Activated T-cell treated with anti-CD3 and anti-CD28 coated beads for 1 hour (primary cell): Measurements from ENCODE around the gene KRT76.

Experiments
- DNase-seq: peaks from one replicate; pipeline ENCODE4 v3.0.0-alpha.2; 2020; ENCODE audit warnings: low read depth

Gene KRT76

DNA sequence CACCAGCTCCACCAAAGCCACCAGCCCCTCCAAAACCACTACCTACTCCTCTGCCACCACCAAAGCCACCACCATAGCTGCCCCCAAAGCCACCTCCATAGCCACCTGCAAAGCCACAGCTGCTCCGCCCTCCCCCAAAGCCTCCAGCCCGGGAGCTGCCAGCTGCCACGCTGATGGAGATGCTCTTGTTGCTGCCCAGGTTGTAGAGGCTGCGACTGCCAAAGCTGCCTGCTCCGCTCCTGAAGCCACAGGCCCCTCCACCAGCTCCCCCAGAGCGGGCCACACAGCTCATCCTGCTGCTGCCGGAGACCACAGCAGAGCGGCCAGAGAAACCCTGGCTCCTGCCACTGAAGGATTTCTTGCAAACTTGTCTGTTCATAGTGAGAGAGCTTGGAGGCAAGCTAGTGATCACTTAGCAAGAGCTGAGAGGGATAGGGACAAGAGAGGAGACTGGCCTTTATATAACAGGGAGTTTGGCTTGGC, at the start of gene KRT76:
Gene KRT76, minus strand, starts transcription at position 433 of the 483 bp plus-strand sequence. Its CDS starts 54 bp downstream, at position 379.
- DNase-seq, result no peak

DNA sequence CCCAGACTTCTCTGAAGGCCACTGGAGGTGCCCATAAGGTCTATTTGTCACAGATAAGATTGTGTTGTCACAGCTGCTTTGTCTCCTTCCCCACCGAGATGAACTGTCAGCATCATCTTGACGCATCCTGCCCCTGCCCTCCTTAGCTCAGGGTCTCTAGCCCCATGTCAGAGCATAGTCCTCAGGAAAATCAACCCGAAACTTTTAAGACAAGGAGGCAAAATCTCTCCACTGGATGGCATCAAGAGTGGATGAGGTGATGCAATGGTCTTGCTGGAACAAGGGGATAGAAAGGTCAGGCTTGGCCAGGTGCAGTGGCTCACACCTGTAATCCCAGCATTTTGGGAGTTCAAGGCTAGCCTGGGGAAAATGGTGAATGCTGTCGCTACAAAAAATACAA, 48.8 kb upstream of the KRT76 start:
- no peak for DNase-seq

DNA sequence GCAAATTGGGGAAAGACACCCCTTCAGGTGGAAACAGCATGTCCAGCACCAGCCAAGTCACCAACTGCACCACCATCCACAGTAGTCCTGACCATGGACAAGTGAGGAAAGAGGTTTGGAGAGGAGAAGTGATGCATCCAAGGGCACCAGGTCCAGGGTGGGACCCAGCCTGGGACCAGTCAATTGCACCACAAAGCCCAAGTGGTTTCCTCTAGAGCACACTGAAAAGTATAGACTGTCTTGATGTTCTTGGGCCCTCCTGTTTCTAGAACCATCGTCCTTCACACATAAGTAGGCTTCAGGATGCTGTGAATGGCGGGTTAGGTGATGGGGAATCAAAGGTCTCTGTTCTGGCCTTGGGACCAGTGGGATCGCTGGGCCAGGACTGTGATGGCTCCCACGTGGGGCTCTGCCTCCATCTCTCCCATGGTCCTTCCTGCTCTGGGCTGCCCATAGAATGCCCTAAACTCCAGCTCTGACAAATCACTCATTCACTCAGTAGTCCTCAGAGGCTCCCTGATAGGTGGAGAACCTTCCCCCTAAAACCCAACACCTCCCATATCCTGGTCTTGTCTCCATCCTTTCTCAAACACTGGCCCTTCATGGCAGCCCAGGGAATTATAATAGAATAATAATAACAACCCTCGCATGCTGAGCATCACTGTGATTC, 47.7 kb upstream of the KRT76 start:
- DNase-seq, result no peak

DNA sequence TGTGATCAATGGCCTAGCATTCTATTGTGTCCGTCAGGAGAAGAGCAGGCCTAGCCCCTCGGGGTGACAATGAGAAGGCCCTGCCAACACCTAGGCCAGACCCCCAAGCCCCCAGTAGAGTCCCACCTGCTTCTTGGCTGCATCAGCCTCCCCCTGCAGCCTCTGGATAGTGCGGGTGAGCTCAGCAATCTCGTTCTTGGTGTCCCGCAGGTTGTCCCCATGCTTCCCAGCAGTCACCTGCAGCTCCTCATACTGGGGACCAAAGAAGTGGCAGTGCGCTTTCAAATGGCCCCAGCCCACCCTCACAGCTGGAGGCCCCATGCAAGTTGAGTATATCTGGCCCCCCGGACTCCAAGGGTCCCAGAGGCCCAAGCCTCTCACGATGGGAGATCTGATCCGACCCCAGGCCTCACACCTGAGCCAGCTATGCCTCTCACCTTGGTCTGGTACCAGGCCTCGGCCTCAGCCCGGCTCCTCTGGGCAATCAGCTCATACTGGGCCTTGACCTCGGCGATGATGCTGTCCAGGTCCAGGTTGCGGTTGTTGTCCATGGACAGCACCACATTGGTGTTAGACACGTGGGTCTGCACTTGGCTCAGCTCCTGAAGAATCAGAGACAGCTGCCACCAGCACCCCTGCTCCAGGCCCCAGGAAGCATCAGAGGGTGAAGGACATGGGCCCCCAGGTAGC, 46.8 kb upstream of the KRT76 start:
- DNase-seq, result no peak

DNA sequence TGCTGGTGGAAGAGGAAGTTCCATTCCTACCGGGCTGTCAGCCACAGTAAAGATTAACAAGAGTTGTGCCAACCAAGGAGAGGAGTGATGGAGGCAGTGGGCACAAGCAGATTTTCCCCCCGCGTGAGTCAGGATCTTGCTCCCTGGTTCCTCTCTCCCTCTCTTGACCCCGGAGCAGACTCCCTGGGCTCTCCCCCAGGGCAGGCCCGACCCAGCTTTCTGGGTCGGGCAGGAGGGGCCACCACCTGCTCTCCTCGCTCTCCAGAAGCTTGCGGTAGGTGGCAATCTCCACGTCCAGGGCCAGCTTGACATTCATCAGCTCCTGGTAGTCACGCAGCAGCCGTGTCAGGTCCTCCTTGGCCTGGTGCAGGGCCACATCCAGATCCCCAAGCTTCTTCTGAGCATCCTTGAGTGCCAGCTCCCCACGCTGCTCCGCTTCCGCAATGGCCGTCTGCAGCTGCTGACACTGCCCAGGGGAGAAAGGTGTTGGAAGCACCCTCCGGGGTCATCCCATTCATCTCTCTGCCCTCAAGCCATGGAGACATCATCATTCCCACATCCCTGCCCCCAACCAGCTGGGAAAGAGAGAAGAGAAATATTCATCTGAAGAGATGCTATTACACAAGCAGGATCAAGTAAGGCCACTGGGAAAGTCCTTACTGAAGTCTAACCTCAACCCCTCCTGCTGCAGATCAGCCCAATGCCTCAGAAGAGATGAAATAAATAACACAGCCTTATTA, 45.8 kb upstream of the KRT76 start:
- no peak for DNase-seq

DNA sequence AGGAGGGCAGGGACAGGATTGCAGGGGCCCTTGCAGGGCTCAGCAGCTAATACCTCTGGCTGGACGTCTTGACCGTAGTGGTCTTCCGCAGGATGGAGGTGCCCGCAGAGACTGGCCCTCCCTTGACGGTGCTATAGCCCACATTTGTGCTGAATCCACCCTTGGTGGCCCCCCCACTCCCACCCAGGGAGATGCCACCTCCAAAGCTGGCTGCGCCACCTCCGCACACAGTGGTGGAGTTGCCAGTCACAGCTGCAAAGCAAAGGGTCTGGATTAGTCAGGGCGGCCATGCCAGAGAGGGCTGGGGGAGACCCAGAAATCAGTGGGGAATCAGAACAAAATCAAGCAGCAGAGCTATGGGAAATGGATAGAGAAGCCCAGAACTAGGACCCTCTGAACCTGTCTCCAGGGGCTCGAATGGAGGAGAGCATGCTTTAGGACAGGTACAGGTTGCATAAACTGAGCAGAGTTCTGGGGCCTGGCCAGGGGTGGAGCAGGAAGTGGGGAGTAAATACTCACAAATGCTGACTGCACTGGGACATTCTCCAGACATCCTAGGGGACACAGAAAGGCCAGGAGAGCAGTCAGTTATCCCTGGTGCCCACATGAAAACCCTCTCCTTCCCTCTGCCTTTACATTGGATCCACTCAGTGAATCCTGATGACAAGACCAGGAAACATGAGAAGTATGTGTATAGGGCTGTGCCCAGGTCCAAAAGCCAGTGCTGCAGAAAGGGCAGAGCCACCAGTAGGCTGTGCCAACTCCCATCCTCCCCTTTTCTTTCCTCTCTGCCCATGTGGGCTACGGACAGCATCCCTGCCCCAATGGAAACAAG, 44.9 kb upstream of the KRT76 start:
- no peak for DNase-seq

DNA sequence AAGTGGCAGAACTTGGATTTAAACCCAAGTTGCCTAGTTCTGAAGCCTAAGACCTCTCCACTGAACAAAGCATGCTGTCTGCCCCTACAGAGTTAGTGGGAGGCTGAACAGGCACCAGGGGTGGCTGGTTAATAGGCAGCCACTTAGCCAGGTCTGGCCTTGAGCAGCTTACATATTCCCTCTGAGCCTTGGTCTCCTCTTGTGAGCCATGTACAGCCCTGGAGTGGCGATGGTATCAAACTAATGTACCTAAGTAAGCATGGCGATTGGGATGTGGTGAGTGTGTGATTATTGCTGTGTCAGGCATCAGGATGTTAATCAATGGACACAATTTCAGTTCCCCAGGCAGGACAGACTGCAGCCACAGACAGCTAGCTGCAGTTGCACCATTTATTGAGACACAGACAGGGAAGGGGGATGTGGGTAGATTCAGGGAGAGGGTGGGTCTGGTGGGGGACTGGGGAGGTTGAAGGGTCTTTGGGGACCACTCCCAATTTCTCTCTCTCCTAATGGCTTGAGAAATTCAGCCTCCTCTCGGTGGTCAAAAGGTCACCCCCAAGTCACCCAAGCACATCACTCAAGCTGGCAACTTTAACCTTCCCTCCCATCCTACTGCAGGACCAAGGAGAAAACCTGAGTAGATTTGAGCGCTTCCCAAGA, 44.1 kb upstream of the KRT76 start:
- no peak for DNase-seq

DNA sequence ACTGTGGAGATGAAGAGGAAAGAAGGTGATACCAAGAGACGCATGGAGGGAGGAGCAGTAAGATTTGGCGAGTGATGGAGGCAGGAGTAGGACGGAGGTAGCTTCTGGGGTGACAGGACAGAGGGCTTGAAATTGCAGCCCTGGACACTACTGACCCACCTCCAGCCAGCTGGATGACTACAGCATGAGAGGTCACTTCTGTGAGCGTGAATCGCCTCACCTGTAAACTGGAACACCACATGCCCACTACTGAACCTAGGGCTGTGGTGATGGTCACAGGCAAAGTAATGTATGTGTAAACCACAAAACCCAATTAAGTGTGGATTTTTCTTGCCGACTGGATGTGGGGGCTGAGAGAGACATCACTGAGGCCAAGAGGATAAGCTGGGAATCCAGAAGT, 43.4 kb upstream of the KRT76 start:
- no peak for DNase-seq

DNA sequence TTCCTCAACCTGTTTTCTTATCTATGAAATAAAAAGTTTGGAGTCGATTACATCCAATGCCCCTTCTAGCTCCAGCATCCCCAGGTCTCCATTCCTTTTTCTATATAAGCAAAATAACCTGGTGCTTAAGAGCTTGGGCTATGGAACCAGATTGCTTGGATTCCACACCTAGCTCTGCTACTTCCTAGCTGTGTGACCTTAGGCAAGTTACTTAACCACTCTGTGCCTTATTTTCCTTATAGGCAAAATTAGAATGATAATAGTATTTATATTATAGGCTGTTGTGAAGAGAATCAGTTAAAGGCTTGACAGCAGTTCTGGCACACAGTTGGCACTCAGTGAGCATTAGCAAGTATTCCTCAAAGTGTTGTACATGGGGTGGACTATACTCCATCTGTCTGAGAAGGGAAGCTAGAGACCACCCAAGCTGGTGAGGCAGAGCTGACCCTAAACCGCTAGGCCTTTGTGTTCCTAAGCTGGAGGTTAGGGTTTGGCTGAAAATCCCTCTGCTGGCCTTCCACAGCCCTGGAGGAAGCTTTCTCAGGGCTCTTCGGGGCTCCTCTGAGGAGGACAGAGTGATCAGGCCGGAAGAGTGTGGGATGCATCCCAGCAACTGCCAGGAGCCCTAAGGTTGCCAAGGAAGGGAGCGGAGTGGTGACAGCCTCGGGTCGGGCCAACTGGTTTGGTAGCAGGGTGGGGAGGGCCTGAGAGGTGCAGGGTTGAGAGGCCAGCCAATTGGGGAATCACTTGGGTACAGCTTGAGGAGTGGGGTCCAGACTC, 42.8 kb upstream of the KRT76 start:
- no peak for DNase-seq

DNA sequence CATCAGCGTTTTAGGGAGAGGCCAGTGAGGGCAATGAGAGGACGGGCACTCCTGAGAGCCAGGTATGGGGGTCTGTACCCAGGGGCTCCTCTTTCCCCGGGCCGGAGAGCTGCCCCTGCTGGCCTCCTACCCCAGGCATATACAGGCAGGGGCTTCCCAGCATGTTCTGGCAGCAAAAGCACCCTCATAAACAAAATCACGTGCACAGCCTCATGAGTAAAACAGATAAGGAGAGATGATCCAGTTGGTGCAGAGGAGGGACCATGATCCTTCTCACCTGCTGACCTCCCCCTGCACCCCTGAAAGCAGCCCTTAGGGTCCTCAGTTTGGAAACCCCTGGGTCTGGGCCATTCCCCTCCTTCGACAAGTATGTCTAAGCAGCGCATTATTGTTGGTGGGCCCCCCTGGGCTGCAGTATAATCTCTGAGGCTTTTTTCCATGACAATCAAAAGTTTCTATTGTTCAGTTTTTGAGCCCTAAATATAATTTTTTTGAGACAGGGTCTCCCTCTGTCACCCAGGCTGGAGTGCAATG, 41.8 kb upstream of the KRT76 start:
- no peak for DNase-seq

DNA sequence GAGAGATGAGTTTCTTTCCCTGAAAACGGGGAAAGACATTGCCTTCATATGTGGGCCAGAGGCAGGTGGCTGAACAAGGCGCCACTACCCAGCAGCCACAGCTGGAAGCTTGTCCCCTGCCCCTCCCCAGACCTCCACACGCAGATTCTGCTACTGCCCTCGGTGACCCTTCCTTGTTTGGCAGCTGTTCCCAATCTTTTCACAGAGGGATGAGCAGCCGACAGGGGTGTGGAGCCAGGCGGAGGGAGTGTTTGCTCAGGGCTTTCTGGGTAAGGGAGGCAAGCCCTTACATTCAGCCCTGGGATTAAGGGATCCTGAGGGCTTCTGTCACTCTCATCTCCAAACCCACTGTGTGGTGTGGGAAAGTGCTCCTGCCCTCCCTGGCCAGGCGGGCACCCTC, 41.2 kb upstream of the KRT76 start:
- no peak for DNase-seq

DNA sequence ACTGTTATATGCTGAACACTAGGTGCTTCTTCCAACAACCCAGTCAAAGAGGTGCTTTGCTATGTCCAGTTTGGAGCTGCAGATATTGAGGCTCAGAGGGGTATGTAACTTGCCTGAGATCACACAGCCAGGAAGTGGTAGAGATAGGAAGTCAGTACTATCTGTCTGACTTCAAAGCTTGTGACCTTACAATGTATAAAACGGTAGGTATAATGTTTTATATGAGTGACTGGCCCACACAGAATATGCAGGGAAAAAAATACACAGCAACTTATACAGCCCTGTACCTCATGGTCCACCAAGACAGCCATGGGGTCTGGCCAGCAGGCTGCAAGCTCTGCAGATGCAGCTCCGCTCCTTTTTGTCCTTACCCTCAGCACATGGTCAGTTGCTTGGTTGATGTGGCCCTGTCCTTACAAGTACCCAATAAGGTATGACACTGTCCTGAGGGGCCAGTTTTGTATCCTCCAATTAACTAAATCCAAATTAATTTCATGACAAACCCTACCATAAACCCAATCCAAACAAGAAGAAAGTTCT, 40.6 kb upstream of the KRT76 start:
- DNase-seq, result no peak

DNA sequence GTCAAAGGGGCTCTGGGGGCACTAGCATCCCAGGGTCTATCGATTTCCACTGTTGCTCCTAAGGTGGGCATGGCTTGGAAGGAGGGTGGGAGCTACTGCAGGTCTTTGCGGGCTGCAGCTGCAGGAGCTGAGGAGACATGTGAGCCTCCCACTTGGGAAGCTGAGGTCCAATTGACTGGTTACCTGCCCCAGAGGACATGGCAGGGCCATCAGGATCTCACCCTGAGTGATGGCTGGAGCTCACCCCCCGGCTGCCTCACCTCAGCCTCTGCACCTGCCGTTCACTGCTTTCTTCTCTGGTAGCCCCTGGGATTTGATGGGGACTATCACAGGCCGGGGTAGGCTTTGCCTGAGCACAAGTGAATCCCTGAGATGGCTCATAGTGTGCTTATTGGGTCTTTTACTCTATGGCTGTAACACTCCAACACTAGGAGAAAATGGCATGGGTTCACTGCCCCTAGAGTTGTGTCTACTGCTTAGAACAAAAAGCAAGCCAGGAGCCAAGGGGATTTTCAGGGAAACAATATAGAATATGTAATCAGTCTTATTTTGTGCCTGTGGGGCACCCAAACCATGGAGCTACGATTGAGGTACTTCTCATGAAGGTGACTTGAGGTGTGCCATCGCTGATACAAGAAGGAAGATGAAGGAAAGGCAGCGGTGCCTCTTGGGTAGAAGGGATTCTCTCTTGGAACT, 40.0 kb upstream of the KRT76 start:
- no peak for DNase-seq

DNA sequence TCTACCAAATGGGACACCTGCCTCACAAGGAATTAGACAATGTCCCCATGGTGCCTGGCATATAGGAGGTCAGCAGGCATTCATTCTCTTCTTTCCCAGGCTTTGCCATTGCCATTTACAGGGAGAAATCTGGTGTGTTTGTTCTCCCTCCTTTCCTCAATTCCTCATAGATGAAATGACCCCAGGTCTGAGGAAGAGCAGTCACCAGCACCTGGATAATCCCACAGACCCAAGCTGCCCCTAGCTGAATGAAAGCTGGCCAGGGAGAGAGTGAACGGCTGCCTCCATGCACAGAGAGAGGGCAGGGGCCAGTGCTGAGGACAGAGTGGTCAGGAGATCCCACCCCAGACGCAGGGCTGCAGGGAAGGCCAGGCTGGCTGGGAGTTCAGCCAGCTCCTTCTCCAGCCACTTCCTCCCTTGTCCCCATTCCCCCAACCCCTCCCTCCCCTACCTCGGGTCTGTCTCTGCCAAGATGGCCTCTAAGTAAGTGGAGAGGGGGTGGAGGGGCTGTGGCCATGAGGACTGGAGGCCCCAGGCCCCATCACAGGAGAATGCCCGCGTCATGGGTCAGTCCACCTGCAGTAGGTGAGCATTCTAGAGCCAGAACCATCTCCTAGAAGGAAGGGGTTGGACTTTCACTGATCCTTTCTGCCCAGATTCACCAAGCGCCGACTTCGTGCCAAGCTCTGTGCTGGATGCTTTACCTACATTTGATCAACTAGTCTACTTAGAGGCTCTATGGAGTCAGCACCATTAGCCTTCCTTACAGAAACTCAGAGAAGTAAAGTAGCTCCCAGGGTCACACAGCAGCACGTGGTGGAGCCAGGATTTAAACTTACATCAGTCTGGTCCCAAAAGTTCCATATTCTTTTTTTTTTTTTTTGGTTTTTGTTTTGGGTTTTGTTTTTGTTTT, 38.8 kb upstream of the KRT76 start:
- DNase-seq, result no peak

DNA sequence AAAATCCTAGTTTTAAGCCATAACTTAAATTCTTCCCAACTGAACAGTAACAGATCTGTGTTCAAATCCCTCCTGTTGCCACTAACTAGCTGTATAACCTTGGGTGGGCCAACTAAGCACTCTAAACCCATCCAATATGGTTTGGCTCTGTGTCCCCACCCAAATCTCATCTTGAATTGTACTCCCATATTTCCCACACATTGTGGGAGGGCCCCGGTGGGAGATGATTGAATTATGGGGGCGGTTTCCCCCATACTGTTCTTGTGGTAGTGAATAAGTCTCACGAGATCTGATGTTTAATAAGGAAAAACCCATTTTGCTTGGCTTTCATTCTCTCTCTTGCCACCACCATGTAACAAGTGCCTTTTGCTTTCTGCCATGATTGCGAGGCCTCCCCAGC, 38.0 kb upstream of the KRT76 start:
- DNase-seq, result no peak

DNA sequence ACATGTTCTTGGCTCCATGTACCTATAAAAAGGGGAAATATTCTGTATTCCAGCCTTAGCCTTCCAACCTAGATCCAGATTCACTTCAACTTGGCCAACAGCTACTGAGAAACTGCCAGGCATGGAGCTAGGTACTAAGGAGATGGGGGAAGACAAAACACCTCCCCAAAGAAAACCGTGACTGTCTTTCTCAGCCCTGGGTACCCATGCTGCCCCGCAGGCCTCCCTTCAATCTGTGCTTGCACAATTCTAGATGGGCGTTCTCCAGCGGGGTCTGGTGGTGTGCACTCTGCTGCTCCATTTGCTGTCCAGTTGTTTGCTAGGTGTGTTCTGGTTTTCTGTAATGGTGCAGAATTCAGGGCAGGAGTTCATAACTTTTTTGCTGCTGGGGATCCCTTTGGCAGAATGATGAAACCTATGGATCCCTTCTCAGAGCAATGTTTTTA, 37.6 kb upstream of the KRT76 start:
- DNase-seq, result no peak

DNA sequence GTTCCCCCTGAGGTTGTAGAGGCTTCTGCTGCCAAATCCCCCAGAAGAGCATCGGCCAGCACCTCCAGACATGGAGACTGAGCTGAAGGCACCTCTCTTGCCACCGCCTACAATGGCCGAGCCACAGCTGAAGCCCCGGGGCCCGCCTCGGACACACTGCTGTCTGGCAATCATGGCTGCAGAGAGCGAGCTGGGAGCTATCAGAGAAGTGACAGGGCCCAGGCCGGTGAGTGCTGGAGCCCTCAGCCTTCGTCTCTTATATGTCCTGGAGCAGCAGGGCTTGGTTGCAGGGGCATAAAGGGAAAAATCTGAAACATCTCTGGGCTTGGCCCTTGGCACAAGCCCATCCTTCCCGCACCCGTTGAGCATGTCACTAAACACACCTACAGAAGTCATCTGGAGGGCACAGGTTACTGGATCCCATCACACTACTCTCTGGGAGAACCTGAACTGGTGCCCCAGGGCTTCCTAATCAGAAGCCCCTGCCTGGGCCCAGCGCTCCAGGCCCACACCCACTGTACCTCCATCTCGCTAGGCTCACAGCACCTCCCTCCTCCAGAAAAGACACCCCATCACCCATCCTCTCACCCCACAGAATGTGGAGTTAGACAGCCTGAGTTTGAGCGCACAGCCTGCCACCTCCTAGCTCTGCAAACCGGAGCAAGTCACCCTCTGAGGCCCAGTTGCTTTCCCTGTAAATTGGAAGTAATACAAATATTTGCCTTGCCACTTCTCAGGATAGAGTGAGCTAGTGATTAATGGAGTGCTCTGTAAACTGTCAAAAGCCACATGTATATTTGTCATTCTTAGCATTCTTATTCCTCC, 37.0 kb upstream of the KRT76 start, which contains the start of gene KRT4:
Gene KRT4, minus strand, starts transcription at position 232 of the 825 bp plus-strand sequence. Its CDS starts 58 bp downstream, at position 174.
- no peak for DNase-seq
